ENCODE measurements around the gene MPC2.

DNA sequence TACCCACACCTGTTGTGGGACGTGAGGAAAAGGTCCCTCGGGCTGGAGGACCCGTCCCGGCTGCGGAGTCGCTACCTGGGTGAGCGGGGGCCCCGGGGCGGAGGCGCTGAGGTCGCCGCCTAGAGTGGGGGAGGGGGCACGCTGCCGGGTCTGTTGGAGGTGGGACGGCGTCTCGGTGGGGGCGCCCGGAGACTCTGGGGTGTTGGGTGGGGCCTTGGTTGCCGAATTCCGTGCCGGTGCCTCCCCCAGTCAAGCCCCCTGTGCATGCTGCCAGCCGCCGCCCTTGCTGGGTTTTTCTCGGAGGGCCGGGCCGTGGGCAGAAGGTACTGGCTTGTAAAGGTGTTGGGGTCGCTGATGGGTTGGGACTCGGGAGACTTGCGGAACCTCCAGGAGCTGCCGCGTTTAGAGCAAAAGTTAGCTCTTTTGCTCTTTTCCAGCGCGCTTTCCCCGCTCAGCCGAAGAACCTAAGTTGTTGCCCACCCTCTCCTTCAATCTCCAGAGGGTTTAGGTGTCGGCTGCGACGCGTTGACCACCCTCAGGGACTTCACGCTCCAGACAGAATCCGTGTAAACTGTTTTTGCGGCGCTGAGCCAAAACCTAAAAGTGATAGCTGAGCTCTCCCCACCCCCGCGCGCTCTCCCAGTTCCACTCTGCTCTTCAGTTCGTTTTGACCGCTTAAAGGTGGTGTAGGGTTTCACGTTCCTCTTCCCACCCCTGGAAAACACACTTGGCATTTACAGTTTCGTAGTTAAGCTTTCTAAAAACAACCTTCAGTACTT lies at the start of gene MPC2:
- TF ChIP-seq CTCF (IDR thresholded peaks at IDR 0.05) (no peak), POLR2A (IDR thresholded peaks at IDR 0.05) (peak in 1 of 2 donors; percentile 80)
